Activated naive CD8-positive, alpha-beta T cell treated with anti-CD3 and anti-CD28 coated beads, Interleukin-2, amount 50 U/mL, for 24 hours (primary cell): ENCODE results near the gene XCL2.

Source experiments
- ATAC-seq: fragments of 150-1000 bp; cut with Tn5 transposase; one replicate; pipeline ENCODE4 v1.10.0; 2021
- DNase-seq: peaks from one replicate; pipeline ENCODE4 v3.0.0; 2021
- H3K27ac Mint-ChIP-seq: one replicate; pipeline ENCODE4 v1.8.0; 2021; ENCODE audit warnings: mild to moderate bottlenecking, mixed read lengths
- H3K27me3 Mint-ChIP-seq: one replicate; pipeline ENCODE4 v1.8.0; 2021; ENCODE audit warnings: mixed read lengths
- H3K36me3 Mint-ChIP-seq: one replicate; pipeline ENCODE4 v1.8.0; 2021; ENCODE audit warnings: low read depth, mixed read lengths
- H3K4me1 Mint-ChIP-seq: one replicate; pipeline ENCODE4 v1.8.0; 2021; ENCODE audit warnings: mixed read lengths
- H3K4me3 Mint-ChIP-seq: one replicate; pipeline ENCODE4 v1.8.0; 2021; ENCODE audit warnings: mild to moderate bottlenecking, moderate library complexity, mixed read lengths
- H3K9me3 Mint-ChIP-seq: one replicate; pipeline ENCODE4 v1.8.0; 2021; ENCODE audit warnings: mixed read lengths

XCL2 gene

GRCh38 chr1:168572633-168573032 is 28.8 kb upstream of the XCL2 start:
- H3K36me3 Mint-ChIP-seq: peaks cover 12% of the 10 kb centered on the region
- DNase-seq (no peak), ATAC-seq (no peak)
- H3K27ac Mint-ChIP-seq: peak overlapping the region; percentile 43
- H3K4me3 Mint-ChIP-seq: no peak overlapping the region
- H3K27me3 Mint-ChIP-seq: peaks cover 3% of the 10 kb centered on the region
- peaks cover 4% of the 10 kb centered on the region for H3K9me3 Mint-ChIP-seq
- peaks cover 40% of the 10 kb centered on the region for H3K4me1 Mint-ChIP-seq

GRCh38 chr1:168570652-168571051 is 26.9 kb upstream of the XCL2 start:
- Mint-ChIP-seq H3K4me3 (no peak overlapping the region), H3K9me3 (peaks cover 4% of the 10 kb centered on the region), H3K4me1 (peaks cover 35% of the 10 kb centered on the region), H3K36me3 (no peaks in the 10 kb centered on the region), H3K27ac (no peak overlapping the region), H3K27me3 (no peaks in the 10 kb centered on the region)
- DNase-seq: no peak
- ATAC-seq: no peak

- DNase-seq (no peak), ATAC-seq (no peak)
- Mint-ChIP-seq H3K27me3 (no peaks in the 10 kb centered on the region), H3K36me3 (peaks cover 4% of the 10 kb centered on the region), H3K9me3 (peaks cover 10% of the 10 kb centered on the region), H3K4me3 (no peak overlapping the region), H3K27ac (no peak overlapping the region), H3K4me1 (peaks cover 14% of the 10 kb centered on the region)
Measured at GRCh38 chr1:168568346-168568745, 24.5 kb upstream of the XCL2 start.

- Mint-ChIP-seq H3K4me1 (peaks cover 13% of the 10 kb centered on the region), H3K27me3 (no peaks in the 10 kb centered on the region), H3K9me3 (peaks cover 11% of the 10 kb centered on the region), H3K36me3 (peaks cover 5% of the 10 kb centered on the region), H3K27ac (no peak overlapping the region), H3K4me3 (no peak overlapping the region)
- no peak for ATAC-seq
- no peak for DNase-seq
Measured at GRCh38 chr1:168567568-168567967, 23.8 kb upstream of the XCL2 start.

- Mint-ChIP-seq H3K4me1 (peaks cover 9% of the 10 kb centered on the region), H3K27me3 (no peaks in the 10 kb centered on the region), H3K9me3 (peaks cover 9% of the 10 kb centered on the region), H3K4me3 (no peak overlapping the region), H3K36me3 (peaks cover 5% of the 10 kb centered on the region), H3K27ac (no peak overlapping the region)
- ATAC-seq (no peak), DNase-seq (no peak)
Measured at GRCh38 chr1:168567007-168567406, 23.2 kb upstream of the XCL2 start.

GRCh38 chr1:168565825-168566224 is 22.0 kb upstream of the XCL2 start:
- H3K9me3 Mint-ChIP-seq: peaks cover 11% of the 10 kb centered on the region
- no peak overlapping the region for H3K4me3 Mint-ChIP-seq
- DNase-seq (no peak), ATAC-seq (no peak)
- peaks cover 5% of the 10 kb centered on the region for H3K36me3 Mint-ChIP-seq
- H3K27me3 Mint-ChIP-seq: no peaks in the 10 kb centered on the region
- H3K27ac Mint-ChIP-seq: no peak overlapping the region
- H3K4me1 Mint-ChIP-seq: peaks cover 9% of the 10 kb centered on the region

- no peak for ATAC-seq
- no peak for DNase-seq
- H3K27ac Mint-ChIP-seq: no peak overlapping the region
- peaks cover 24% of the 10 kb centered on the region for H3K4me1 Mint-ChIP-seq
- peaks cover 11% of the 10 kb centered on the region for H3K9me3 Mint-ChIP-seq
- no peaks in the 10 kb centered on the region for H3K27me3 Mint-ChIP-seq
- no peak overlapping the region for H3K4me3 Mint-ChIP-seq
- H3K36me3 Mint-ChIP-seq: peaks cover 5% of the 10 kb centered on the region
Measured at GRCh38 chr1:168561989-168562388, 18.2 kb upstream of the XCL2 start.

GRCh38 chr1:168560370-168560769 is 16.6 kb upstream of the XCL2 start:
- H3K9me3 Mint-ChIP-seq: peaks cover 11% of the 10 kb centered on the region
- H3K4me1 Mint-ChIP-seq: peaks cover 40% of the 10 kb centered on the region
- H3K27me3 Mint-ChIP-seq: no peaks in the 10 kb centered on the region
- ATAC-seq: no peak
- H3K36me3 Mint-ChIP-seq: peaks cover 5% of the 10 kb centered on the region
- no peak overlapping the region for H3K27ac Mint-ChIP-seq
- H3K4me3 Mint-ChIP-seq: no peak overlapping the region
- DNase-seq: no peak

- H3K27ac Mint-ChIP-seq: peak overlapping the region; percentile 49
- no peak for ATAC-seq
Measured at GRCh38 chr1:168556647-168557046, 12.8 kb upstream of the XCL2 start.

GRCh38 chr1:168555508-168556046 is 11.8 kb upstream of the XCL2 start:
- ATAC-seq: no peak
- Mint-ChIP-seq H3K27me3 (no peaks in the 10 kb centered on the region), H3K4me3 (peak overlapping the region; percentile 73)

More at GRCh38 chr1:168556647-168557046, 12.8 kb upstream of the XCL2 start:
- peaks cover 3% of the 10 kb centered on the region for H3K9me3 Mint-ChIP-seq
- H3K4me1 Mint-ChIP-seq: peaks cover 66% of the 10 kb centered on the region
- DNase-seq: no peak
- H3K4me3 Mint-ChIP-seq: peak overlapping the region; percentile 0
- no peaks in the 10 kb centered on the region for H3K36me3 Mint-ChIP-seq
- H3K27me3 Mint-ChIP-seq: no peaks in the 10 kb centered on the region

GRCh38 chr1:168554603-168555483 is 11.0 kb upstream of the XCL2 start:
- Mint-ChIP-seq H3K4me3 (peak overlapping the region; percentile 73), H3K36me3 (no peaks in the 10 kb centered on the region), H3K9me3 (peaks cover 3% of the 10 kb centered on the region), H3K4me1 (peaks cover 74% of the 10 kb centered on the region), H3K27me3 (no peaks in the 10 kb centered on the region), H3K27ac (peak overlapping the region; percentile 94)
- no peak for ATAC-seq
- no peak for DNase-seq

More at GRCh38 chr1:168555508-168556046, 11.8 kb upstream of the XCL2 start:
- no peak for DNase-seq
- H3K36me3 Mint-ChIP-seq: no peaks in the 10 kb centered on the region
- peaks cover 74% of the 10 kb centered on the region for H3K4me1 Mint-ChIP-seq
- H3K9me3 Mint-ChIP-seq: peaks cover 3% of the 10 kb centered on the region
- H3K27ac Mint-ChIP-seq: peak overlapping the region; percentile 94

- Mint-ChIP-seq H3K9me3 (peaks cover 5% of the 10 kb centered on the region), H3K36me3 (peaks cover 2% of the 10 kb centered on the region), H3K27ac (peak overlapping the region; percentile 94), H3K4me3 (peak overlapping the region; percentile 73), H3K27me3 (no peaks in the 10 kb centered on the region), H3K4me1 (peaks cover 74% of the 10 kb centered on the region)
- ATAC-seq (peak; percentile 84), DNase-seq (peak; percentile 68)
Measured at GRCh38 chr1:168553680-168554553, 10.1 kb upstream of the XCL2 start.

GRCh38 chr1:168552961-168553360 is 9.2 kb upstream of the XCL2 start:
- no peak for ATAC-seq
- peak overlapping the region; percentile 31 for H3K4me3 Mint-ChIP-seq
- H3K27me3 Mint-ChIP-seq: no peaks in the 10 kb centered on the region
- peak overlapping the region; percentile 94 for H3K27ac Mint-ChIP-seq
- H3K9me3 Mint-ChIP-seq: peaks cover 14% of the 10 kb centered on the region
- no peak for DNase-seq
- peaks cover 10% of the 10 kb centered on the region for H3K36me3 Mint-ChIP-seq
- H3K4me1 Mint-ChIP-seq: peaks cover 68% of the 10 kb centered on the region

- peaks cover 56% of the 10 kb centered on the region for H3K4me1 Mint-ChIP-seq
- DNase-seq (no peak), ATAC-seq (no peak)
- peaks cover 19% of the 10 kb centered on the region for H3K9me3 Mint-ChIP-seq
- H3K27me3 Mint-ChIP-seq: no peaks in the 10 kb centered on the region
- no peak overlapping the region for H3K4me3 Mint-ChIP-seq
- H3K27ac Mint-ChIP-seq: no peak overlapping the region
- H3K36me3 Mint-ChIP-seq: peaks cover 10% of the 10 kb centered on the region
Measured at GRCh38 chr1:168551688-168552087, 7.9 kb upstream of the XCL2 start.
